ENCODE results near the gene NRG2. TPM values are rescaled to one million over a fixed set of nuclear protein-coding genes. Genes with fewer than 3 reads are reported as not detected.

The NRG2 gene
- total RNA-seq, 1 experiment from 2014 or later: 0.59 TPM

- H3K4me3 Mint-ChIP-seq (ENCODE audit: unreplicated experiment): no peak overlapping the region
- no peaks in the 10 kb centered on the region for H3K36me3 Mint-ChIP-seq (ENCODE audit: insufficient read depth, unreplicated experiment)
- H3K4me3 ChIP-seq (ENCODE audit: low read depth, low read length): no peak overlapping the region
- DNase-seq: no peak
- TF ChIP-seq CTCF (IDR thresholded peaks at IDR 0.05; ENCODE audit: insufficient read depth in 1 of 2, low read depth in 1 of 2, low read length in 1 of 2, severe bottlenecking in 1 of 2, unreplicated experiment in 1 of 2): no peak
- no peaks in the 10 kb centered on the region for H3K9me3 ChIP-seq
- no TSS peak for BruUV-seq (replicated peaks)
- POLR2A ChIA-PET: no interaction called here
- no peaks in the 10 kb centered on the region for H3K36me3 ChIP-seq (ENCODE audit: control insufficient read depth, insufficient read depth, low read length)
- intact Hi-C loops (cut with micrococcal nuclease; ENCODE audit: unreplicated experiment): no loop called here
- H3K27ac Mint-ChIP-seq (ENCODE audit: unreplicated experiment): no peak overlapping the region
- H3K27me3 ChIP-seq (replicated peaks; ENCODE audit: control insufficient read depth, insufficient read depth, low read length): no peaks in the 10 kb centered on the region; the same call in 1 of the 2 replicates
- CTCF ChIA-PET: interaction anchor here (0.7 kb wide), 1 partner anchor 115 kb away, joined by 4 read pairs; no protein-coding TSS in a partner anchor
- no peaks in the 10 kb centered on the region for H3K4me1 Mint-ChIP-seq (ENCODE audit: low read depth, unreplicated experiment)
- no peaks in the 10 kb centered on the region for H3K27me3 Mint-ChIP-seq (ENCODE audit: insufficient read depth, unreplicated experiment)
- peaks cover 10% of the 10 kb centered on the region for H3K4me1 ChIP-seq
- no peaks in the 10 kb centered on the region for H3K9me3 Mint-ChIP-seq (ENCODE audit: unreplicated experiment)
Measured at GRCh38 chr5:139975942-139976341, 67.2 kb downstream of the NRG2 start.

DNA sequence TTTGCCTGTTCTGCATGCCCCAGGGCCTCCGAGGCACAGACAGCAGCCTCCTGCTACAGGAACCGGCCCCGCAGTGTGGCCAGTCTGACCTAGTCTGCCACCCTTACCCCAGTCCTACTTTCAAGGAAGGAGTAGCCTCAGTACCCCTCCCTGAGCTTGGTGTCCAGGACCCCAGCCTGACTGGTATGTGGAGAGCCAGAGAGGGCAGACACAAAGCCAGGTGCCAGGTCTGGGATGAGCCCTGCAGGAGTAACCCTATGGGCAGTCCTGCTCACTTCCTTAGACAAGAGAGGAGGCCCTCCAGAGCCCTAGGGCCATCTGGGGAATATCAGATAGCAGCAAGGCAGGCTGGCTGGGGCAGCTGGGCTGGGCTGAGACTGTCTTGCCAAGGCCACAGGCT is 67.8 kb downstream of the NRG2 start:
- H3K4me3 ChIP-seq (ENCODE audit: low read depth, low read length): no peak overlapping the region
- DNase-seq: no peak
- BruUV-seq (replicated peaks): no TSS peak
- Mint-ChIP-seq H3K36me3 (ENCODE audit: insufficient read depth, unreplicated experiment) (no peaks in the 10 kb centered on the region), H3K4me1 (ENCODE audit: low read depth, unreplicated experiment) (no peaks in the 10 kb centered on the region), H3K4me3 (ENCODE audit: unreplicated experiment) (no peak overlapping the region), H3K27ac (ENCODE audit: unreplicated experiment) (no peak overlapping the region), H3K9me3 (ENCODE audit: unreplicated experiment) (no peaks in the 10 kb centered on the region), H3K27me3 (ENCODE audit: insufficient read depth, unreplicated experiment) (no peaks in the 10 kb centered on the region)
- intact Hi-C loops (cut with micrococcal nuclease; ENCODE audit: unreplicated experiment): no loop called here
- no peaks in the 10 kb centered on the region; the same call in 1 of the 2 replicates for H3K27me3 ChIP-seq (replicated peaks; ENCODE audit: control insufficient read depth, insufficient read depth, low read length)
- peaks cover 10% of the 10 kb centered on the region for H3K4me1 ChIP-seq
- ChIA-PET CTCF (interaction anchor here (0.7 kb wide), 1 partner anchor 114 kb away, joined by 4 read pairs; no protein-coding TSS in a partner anchor), POLR2A (no interaction called here)
- H3K36me3 ChIP-seq (ENCODE audit: control insufficient read depth, insufficient read depth, low read length): no peaks in the 10 kb centered on the region
- no peaks in the 10 kb centered on the region for H3K9me3 ChIP-seq
- TF ChIP-seq CTCF (IDR thresholded peaks at IDR 0.05; ENCODE audit: insufficient read depth in 1 of 2, low read depth in 1 of 2, low read length in 1 of 2, severe bottlenecking in 1 of 2, unreplicated experiment in 1 of 2): no peak

DNA sequence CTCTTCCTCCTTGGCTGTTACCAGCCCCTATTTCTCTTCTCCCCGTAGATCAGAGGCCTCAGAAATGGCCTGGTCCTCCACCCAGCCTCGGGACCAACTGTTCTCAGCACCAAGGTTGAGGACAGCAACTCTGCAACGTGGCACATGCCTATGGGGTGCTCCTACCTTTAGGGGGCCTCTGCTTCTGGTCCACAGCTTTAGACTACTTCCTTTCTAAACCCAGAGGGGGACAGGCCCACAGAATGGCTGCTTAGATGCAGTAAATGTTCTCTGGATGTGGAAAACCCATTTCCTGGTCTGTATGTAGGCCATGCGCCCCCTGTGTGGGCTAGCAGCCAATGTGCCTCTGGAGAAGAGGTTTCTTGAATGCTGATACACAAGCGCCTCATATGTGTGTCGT is 68.4 kb downstream of the NRG2 start:
- no peak overlapping the region for H3K4me3 ChIP-seq (ENCODE audit: low read depth, low read length)
- intact Hi-C loops (cut with micrococcal nuclease; ENCODE audit: unreplicated experiment): no loop called here
- no peaks in the 10 kb centered on the region for H3K9me3 ChIP-seq
- peaks cover 5% of the 10 kb centered on the region for H3K4me1 ChIP-seq
- H3K27me3 ChIP-seq (replicated peaks; ENCODE audit: control insufficient read depth, insufficient read depth, low read length): no peaks in the 10 kb centered on the region; the same call in 1 of the 2 replicates
- Mint-ChIP-seq H3K36me3 (ENCODE audit: insufficient read depth, unreplicated experiment) (no peaks in the 10 kb centered on the region), H3K4me3 (ENCODE audit: unreplicated experiment) (no peak overlapping the region), H3K4me1 (ENCODE audit: low read depth, unreplicated experiment) (no peaks in the 10 kb centered on the region), H3K27me3 (ENCODE audit: insufficient read depth, unreplicated experiment) (no peaks in the 10 kb centered on the region), H3K27ac (ENCODE audit: unreplicated experiment) (no peak overlapping the region), H3K9me3 (ENCODE audit: unreplicated experiment) (no peaks in the 10 kb centered on the region)
- DNase-seq: no peak
- H3K36me3 ChIP-seq (ENCODE audit: control insufficient read depth, insufficient read depth, low read length): no peaks in the 10 kb centered on the region
- no TSS peak for BruUV-seq (replicated peaks)
- TF ChIP-seq CTCF (IDR thresholded peaks at IDR 0.05; ENCODE audit: insufficient read depth in 1 of 2, low read depth in 1 of 2, low read length in 1 of 2, severe bottlenecking in 1 of 2, unreplicated experiment in 1 of 2): no peak
- ChIA-PET POLR2A (no interaction called here), CTCF (no interaction called here)

All from Caco-2 (cell line).